Stimulated activated CD4-positive, alpha-beta T cell treated with anti-CD3 and anti-CD28 coated beads, Interleukin-15, amount 100 ng/mL, for 48 hours (primary cell): ENCODE data around the gene EN1.

Experiments
- DNase-seq, 2 donors: peaks; one replicate each; pipeline ENCODE4 v3.0.0-alpha.2; 2020; ENCODE audit warnings: low read depth in 2 of 2

EN1 gene

DNA sequence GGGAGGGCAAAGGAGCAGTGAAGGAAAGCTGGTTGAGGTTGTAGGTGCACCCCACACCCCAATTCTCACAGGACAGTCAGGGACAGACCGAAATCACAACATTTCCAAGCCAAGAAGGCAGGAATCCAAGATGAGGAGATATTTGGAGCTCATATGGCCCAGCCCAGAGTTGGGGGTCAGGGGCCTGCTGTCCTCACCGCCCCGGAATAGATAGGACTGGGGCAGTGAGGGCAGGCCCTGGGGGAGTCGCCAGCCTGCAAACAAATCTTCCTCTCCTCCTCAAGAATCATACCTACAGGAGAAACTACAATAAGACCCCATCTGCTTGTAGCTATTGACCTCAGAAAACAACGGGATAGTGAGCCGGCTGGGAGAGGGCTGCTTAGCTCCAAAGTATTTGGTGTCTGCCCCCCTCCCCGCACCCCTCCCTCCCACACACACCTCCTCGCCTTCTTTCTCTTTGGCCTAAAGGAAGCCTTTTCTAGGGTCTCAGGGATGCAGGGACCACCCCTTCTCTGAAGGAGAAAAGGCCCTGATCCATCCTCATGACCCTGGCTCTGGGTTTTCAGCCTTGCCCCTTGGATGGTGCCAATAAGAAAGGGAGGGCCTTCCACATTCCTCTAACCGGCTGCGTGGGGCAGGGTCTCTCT lies 3.8 kb downstream of the EN1 start:
- no peak for DNase-seq

DNA sequence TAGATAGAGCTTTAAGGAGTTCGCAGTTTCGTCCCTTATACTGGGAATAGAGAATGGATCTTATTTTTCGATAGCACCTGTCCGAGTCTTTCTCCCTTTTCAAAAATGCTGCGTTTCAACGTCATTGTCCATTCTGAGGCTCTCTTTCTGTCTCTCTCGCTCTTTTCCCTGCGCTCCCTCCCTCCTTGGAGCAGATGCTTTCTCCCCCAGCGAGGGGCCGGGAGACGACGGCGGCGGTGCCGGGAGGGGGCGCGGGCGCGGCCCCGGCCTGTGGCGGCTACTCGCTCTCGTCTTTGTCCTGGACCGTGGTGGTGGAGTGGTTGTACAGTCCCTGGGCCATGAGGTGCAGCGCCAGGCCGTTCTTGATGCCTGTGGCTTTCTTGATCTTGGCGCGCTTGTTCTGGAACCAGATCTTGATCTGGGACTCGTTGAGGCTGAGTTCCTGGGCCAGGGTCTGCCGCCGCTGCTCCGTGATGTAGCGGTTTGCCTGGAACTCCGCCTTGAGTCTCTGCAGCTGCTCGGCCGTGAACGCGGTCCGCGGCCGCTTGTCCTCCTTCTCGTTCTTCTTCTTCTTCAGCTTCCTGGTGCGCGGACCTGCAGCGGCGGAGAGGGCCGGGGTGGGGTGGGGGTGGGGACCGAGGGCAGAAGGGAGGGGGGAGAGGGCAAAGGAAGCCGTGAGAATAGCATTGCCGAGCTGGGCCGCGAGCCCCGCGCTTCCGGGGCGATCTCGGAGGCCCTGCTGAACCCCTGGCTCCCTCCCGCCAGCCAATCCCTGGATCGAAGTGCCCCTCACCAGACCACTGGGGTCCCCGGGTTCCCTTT lies 4.6 kb downstream of the EN1 start:
- DNase-seq = no peak

DNA sequence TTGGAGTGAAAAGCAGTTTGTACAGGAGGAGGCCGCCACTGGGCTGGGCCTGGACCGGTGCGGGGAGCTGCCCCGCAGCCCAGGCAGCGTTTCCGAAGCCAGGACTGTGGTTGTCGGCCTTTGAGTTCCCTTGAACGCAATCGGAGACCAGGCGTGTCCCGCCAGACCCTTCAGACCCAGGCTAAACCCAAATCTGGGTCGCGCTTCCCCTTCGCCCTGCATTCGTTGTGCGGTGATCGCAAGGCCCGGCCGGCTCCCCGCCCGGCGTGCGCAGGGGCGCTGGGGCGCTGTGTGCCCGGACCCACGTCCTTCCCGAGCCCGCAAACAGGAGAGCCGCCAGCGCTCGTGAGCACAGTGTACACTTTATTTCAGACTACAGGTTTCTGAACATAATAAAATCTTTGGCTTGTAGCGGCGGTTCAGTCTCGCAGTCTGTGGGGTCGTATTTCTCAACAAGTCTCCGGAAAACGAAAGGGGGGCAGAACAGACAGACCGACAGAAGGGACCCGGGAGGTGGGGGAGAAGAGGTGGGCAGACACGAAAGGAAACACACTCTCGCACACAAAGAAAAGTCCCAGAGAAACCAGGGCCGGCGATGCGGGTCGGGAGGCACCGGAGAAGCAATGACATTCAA lies 5.5 kb downstream of the EN1 start:
- DNase-seq = no peak

DNA sequence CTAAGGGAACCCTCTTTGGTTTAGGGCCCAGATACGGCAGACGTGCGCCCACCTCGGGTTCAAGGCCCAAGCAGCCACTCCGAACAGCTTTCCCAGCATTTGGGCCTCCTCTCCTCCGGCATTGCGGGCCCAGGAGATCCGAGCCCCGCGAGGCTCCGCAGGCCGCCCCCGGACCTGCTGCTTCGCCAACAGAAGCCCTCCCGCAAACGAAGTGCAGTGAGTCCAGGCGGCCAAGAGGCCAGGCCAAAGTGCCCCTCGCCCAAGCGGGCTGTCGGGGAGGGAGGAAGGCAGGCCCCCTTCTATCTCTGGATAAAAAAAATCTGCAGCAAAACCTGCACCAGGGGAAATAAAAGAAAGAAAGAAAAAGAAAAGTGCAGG lies 6.0 kb downstream of the EN1 start:
- DNase-seq = no peak

GRCh38 chr2:118838741-118839455 lies 8.6 kb downstream of the EN1 start:
- DNase-seq = no peak

DNA sequence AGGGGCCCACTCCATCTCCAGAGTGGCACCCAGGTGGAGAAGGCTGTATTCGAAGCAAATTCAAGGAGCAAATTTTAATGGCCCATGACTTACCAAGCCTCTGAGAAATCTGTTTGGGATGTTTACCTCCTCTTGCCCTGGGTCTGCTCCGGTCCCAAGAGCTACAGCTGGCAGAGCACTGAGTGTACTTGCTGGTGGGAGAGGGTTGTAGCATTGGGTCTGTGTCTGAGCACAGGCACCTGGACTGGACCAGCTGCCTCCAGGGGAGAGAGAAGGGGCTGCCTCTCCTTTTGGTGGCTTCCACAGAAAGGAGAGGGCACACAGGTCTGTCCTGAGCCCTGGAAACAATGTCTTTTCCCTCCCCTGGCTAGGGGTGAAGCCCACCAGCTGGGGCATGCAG lies 9.8 kb downstream of the EN1 start:
- no peak for DNase-seq

DNA sequence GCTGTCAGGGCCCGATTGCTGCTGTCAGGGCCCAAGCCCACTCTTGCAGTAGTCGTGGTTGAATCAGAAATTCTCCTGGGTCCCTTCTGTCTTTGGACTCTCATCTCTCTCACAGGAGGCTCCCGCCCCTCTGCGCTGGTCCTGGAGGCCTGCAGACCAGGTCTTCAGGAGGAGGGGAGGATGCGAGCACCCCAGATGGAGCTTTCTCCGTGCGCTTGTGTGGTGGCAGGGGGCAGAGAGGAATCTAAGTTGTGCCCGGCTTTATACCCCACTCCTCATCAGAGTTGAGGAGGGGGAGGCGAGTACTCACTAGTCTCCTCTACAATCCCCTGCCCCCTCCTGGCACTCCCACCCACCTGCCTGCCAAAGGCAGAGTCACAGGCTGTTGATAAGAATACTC lies 10.4 kb downstream of the EN1 start:
- DNase-seq = no peak

DNA sequence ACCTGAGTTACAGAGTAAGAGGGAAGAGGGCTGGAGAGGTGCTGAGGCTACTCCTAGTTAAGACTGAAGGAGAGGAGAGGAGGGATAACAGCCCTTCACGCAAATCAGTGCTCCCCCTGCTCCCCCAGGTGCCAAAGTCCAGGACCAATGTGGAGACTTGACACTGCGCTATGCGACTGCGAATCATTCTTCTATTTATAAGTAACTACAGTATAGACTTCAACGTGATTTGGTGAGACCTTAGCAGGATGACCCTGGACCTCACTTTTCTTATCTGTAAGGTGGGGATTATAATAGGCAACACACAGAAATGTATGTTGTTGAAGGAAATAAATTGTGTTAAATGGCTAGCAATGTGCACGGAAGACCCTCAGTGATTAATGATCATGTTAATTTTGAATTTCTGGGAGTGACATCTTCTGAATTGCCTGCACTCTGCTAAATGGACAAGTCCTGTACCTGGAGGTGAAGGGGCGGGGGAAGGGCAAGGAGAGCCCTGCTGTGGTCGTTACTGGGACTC lies 11.0 kb downstream of the EN1 start:
- DNase-seq = no peak

DNA sequence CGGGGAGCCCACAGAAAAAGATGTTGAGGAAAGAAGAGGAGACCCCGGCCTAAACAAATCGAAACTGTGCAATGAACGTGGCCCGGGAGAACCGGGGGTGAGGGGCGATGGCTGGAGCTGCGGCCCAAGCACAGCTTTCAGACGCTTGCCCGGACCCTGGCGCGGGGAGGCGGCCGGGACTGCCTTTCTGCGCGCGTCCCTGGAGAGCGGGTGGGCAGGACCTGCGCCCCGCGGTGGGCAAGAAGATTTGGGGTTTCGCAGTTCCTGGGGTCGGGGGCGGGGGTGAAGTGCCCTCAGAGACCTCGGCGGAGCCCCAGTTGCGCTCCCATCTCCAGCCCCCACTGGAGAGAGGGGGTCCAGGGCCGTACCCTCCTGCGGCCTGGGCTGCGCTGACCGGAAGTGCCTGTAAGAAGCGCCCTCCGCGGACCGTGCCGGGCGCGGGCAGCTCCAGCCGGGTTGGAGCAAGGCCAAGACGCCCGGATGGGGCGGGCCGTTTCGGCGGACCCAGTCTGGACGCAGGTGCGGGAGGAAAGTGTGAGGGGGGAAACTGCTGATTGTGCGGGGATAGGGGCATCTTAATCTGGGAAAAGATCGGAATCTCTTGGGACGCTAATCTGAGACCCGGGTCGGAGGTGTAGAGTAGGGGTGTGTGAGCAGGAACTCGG lies 11.6 kb downstream of the EN1 start:
- no peak for DNase-seq

- no peak for DNase-seq
These were observed 12.3 kb downstream of the EN1 start for GRCh38 chr2:118834901-118835745.

DNA sequence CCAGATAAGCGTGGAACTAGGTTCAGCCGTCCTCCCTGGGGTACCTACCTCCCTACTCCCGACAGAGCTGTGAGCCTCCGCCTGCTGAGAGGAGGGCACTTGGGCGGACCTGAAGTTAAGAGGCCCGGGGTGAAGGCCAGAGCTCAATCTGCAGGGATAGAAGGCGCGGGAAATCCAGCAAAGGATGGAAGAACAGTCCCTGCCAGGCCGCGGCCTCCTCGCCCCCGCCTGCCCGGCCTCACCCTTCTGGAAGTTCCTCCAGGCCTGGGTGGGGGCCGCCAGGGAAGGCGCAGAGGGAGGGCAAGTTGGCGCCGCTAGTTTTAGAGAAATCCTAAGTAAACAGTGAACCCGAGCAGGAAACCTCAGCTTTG lies 13.0 kb downstream of the EN1 start:
- DNase-seq = no peak

GRCh38 chr2:118833716-118834439 lies 13.6 kb downstream of the EN1 start:
- DNase-seq = no peak

GRCh38 chr2:118832791-118833715 lies 14.4 kb downstream of the EN1 start:
- DNase-seq = no peak

DNA sequence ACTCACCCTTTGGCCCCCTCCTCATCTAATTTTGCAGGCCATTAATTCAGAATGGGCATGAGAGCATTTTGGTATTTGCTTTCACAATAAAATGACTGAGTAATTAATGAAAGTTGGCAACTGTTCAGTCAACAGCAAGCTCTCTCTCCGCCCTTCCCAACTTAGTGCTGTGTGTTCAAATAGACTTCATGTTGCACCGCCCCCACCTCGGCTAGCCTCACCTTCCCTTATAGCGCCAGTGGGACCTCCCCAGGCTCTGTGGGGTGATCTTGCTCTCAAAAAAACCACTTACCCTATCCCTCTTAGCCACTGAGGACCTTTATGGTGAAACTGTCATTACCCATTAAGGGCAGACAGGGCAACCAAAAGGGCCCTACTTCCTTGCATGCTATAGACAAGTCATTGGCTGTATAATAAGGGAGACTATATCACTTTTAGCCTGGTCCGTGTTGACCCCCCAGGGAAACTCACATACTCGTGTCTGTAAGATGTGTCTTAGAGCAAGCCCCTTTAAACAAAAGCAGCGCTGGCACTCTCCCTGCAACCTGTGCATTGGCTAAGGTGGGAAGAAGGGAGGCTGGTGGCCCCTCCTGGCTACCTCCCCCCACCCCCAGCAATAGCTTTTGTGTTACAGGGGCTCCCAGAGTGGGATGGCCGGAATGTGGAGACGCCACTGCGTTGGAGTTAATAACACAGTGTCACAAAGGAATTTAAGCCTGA lies 15.2 kb downstream of the EN1 start:
- no peak for DNase-seq

GRCh38 chr2:118830881-118831280 lies 16.6 kb downstream of the EN1 start:
- DNase-seq = no peak

GRCh38 chr2:118830118-118830517 lies 17.3 kb downstream of the EN1 start:
- no peak for DNase-seq

GRCh38 chr2:118826093-118826492 lies 21.4 kb downstream of the EN1 start:
- DNase-seq = no peak

DNA sequence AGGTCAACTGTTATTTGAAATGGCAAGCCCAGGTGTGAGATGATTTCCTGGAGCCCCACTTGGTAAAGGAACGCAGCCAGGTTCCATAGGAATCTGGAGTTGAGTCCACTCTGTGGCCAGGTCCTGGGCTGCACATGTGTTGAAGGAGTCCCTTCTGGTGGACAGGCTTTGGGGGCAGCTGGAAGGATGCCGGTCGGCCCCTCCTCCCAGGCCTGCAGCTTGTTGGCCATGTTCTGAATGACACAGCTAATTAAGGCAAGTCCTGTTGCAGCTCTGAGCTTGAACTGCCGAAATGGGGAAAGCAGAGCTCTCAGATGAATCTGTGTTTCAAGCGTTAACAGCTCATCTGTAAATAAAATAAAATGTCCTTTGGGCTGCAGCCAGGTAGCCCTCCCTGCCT lies 23.8 kb downstream of the EN1 start:
- DNase-seq = no peak
